Retina (tissue), 1 donor: Measurements from ENCODE around the gene CD83.
A peak's percentile ranks its signal among the peaks of the same experiment; 100 is the strongest.

Experiments used
- DNase-seq: peaks from one replicate; pipeline ENCODE4 v3.0.0-alpha.2; 2016

The CD83 gene

DNA sequence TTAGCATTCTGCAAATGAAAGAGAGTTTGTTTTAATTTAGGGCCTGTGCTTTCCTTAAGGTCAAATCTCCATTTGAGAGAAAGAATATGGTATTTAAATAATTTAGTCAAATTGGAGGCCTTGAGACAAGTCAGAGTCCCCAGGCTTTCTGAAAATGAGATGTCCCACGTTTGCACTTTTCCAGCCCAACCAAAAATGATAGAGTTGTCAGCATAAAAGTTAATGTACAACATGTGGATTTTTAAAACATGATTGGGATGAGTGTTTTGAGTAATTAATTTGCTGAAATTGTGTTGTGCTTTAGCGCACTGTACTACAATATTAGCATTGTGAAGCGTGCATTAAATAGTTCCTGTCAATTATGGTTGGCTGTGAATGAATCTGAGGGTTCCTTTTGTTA is 10.0 kb downstream of the CD83 start:
- no peak for DNase-seq

DNA sequence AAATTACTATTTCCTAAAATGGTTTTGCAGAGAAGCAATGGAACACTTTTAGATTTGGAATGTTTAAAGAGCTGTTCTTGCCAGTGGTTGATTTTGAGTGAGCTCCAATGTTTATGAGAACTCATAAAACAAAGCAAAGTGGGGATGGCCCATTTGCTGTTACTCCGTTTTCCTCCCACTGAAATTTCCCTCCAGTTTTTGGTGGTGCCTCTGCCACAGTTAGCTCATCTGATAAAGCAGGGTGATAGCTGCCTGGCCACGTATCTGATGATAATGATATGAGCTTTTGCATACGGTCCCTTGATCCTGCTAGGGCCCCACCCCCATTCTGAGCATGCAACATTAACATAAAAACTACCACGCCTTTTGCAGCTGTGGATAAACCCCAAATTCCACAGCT is 10.4 kb downstream of the CD83 start:
- DNase-seq: no peak

DNA sequence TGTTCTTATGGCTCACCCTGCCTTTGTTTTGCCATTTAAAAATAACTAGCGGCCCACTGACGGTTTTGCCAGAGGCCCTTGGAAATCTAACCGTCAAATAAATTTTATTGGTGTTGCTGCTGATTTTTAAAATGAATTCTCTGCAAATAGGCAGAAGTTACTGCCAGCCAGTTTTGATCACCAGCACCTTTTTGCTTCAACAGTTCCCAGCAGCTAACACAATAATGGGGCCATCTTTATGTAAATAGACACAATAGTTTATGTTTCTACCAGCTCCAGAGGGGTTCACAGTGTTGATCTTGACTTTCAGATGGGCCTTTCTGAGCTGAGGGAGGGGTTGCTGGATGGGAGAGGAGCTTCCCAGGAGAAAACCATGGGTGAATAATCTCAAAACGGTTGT is 11.2 kb downstream of the CD83 start:
- no peak for DNase-seq

DNA sequence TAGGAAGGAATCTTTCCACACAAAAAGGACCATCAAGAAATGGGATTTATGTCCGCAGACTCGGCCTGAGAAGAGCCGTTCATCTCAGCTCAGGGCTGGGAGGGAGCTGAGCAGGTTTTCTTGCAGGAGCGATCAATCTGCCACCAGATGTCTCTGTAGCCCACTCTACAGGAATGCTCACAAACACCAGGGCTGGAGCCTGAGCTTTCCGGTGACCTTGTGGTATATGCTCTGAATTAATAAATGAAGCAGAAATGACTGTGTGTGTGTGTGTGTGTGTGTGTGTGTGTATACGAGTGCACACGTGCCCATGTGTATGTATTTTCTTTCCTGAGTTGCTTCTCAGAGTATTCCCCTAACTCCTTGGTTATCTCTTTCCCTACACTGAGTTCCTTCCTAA is 12.0 kb downstream of the CD83 start:
- peak; percentile 71 for DNase-seq

DNA sequence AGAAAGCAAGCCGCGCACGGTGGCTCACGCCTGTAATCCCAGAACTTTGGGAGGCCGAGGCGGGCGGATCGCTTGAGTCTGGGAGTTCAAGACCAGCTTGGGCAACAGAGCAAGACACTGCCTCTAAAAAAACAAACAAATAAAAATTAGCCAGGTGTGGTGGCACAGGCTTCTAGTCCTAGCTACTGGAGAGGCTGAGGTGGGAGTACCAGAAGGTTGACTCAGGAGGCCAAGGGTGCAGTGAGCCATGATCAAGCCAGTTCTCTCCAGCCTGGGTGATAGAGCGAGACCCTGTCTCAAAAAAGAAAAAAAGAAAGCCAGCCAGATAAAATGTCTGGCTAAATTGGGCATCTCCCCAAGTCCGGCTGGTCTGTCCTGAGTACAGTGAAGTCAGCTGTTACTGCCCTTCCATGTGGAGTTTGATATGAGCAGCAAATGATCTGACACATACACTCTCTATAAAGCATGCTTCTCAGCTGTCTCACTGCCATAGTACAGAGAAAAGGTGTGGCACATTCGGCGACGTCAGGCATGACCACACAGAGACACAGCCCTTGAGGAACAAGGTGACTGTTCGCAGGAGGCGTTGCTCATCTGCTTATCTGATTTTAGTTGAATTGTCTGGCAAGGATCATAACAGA is 13.0 kb downstream of the CD83 start:
- DNase-seq: no peak

DNA sequence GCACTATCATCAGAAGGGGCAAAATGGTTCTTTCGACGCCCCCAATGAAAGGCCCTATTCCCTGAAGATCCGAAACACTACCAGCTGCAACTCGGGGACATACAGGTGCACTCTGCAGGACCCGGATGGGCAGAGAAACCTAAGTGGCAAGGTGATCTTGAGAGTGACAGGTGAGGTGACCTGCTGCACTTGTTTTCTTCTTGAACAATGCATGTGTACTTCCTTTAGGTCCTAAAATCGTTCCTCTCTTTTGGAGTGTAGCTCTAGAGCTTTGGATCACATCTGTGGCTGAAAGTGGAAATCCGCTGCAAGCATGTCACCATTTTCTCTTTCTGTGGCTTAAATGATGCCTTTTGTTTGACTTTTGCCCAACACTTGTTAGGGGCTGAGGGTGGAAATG is 14.0 kb downstream of the CD83 start:
- DNase-seq: no peak

DNA sequence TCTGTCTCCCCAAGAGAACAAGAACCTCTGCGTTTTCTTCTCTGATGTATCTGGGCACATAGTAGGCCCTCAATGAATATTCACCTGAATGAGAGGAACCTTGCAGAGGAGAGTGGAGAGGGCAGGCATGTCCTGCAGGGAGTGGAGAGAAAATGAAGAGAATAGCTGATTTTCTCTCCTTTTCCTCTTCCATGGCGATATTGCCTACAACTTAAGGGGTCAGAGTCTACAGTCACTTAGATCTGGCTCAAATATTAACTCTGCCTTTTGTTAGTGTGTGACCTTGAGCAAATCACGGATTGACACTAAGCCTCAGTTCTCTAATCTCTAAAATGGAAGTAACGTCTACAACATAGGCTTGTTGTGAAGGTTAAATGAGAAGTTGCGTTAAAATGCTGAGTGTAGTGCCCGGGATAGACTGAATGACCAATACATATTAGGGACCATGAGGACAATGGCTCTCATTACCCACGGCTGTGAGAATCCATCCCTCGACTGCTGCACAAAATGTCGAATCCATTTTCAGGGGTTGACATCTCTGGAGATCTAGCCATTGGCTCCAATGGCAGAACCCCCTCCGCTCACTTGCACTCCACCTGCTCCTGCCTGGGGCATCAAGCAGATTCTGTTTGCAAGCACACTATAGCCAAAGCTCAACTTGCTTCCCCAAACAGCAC is 14.8 kb downstream of the CD83 start:
- no peak for DNase-seq

DNA sequence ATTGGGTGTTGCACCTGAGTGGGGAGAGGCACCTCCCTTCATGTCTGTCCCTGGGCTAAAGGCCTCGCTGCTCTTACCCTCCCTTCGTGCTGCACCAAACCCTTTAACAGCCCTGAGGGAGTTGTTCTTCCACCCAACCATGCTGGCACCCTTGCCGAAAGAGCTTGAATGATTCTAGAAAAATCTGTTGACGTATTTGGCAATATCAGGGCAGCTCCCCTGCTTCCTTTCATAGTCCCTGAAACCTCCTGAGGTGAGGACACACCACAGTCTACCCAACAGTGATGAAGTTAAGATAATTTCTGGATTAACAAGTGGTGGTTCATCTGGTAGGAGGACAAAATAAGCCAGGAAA is 15.3 kb downstream of the CD83 start:
- DNase-seq: no peak

DNA sequence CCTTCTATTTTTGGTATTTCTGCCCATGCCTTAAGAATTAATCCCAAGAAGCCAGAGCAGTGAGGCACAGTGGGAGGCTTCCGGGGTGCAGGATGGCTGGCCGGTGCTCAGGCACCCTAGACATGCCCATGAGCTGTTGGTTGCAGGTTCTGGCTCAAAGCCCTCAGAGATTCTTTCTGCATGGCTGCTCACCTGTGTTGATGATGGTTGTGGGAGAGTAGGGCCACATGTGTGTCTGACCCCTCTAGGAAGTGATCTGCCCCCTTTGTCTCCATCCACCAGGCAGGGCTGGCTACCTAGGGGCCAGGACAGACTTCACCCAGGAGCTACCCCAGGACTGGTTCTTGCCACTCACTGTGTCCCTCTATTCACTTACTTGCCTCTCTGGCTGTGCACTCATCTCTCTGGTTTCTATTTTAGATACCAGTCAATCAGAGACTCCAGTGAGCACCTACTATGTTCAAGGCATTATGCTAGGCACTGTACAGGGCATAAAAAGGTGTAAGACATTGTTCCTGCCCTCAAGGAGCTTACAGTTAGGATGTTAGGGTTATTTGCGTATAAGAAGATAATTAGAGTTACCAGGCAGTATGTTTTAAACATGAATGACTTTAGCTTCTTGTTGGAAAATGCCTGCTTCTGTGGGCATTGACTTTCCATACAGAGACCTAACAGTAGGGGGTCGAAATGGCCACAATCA is 16.8 kb downstream of the CD83 start:
- no peak for DNase-seq

DNA sequence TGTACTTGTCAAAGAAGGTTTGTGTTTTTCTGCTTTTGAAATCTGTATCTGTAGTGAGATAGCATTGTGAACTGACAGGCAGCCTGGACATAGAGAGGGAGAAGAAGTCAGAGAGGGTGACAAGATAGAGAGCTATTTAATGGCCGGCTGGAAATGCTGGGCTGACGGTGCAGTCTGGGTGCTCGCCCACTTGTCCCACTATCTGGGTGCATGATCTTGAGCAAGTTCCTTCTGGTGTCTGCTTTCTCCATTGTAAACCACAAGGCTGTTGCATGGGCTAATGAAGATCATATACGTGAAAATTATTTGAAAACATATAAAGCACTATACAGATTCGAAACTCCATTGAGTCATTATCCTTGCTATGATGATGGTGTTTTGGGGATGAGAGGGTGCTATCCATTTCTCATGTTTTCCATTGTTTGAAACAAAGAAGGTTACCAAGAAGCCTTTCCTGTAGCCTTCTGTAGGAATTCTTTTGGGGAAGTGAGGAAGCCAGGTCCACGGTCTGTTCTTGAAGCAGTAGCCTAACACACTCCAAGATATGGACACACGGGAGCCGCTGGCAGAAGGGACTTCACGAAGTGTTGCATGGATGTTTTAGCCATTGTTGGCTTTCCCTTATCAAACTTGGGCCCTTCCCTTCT is 18.4 kb downstream of the CD83 start:
- DNase-seq: no peak

DNA sequence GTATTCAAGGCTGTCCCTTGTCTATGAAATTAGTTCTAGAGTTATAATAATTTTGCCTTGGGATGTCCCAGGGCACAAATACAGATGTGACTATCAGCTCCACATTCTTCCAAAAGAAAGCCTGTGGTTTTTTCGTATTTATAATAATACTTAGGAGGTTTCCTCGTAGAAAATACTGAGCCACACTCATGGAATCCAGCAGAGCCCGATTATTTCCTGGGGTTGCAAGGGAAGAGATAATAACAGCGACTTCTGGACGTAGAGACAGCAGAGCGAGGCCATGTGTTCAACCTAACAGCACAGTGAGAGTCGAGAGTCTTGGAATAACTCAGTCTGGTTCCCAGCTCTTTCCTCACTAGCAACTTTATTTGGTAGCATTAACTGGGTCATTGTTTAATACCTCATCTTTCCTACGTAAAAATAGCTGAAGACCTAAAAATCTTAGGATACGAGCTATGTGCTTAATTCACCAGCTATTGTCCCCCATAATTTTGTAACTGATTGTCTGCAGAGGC is 21.2 kb downstream of the CD83 start:
- DNase-seq: no peak

DNA sequence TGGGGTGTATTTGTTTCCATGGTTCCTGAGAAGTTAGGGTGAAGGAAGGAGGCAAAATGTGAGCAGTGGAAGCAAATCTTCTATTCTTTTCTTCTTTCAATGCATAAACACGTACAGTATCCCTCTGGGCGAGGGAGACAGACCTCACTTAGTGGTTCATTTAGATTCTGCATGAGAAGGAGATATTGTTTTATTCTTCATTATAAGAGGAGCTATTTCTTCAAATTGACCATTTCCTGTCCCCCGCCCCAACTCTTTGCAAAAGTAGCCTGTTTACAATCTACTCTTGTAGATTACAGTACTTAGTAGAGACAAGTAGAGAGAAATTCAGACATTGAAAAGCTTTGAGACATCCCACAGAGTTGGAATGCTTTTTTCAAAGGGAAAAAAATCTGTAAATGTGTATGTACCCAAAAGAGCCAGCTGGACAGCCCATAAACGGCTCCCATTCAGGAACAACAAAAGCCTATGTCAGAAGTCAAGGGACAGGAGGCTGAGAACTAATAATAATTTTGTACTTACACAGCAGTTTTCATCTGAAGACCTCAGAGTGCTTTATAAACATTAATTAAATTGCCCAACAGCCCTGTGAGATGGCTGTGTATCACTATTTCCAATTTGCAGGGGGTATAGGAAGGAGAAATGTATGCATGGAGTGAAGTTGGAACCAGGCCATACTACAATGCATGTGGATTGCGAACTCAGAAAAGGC is 23.9 kb downstream of the CD83 start:
- DNase-seq: no peak

DNA sequence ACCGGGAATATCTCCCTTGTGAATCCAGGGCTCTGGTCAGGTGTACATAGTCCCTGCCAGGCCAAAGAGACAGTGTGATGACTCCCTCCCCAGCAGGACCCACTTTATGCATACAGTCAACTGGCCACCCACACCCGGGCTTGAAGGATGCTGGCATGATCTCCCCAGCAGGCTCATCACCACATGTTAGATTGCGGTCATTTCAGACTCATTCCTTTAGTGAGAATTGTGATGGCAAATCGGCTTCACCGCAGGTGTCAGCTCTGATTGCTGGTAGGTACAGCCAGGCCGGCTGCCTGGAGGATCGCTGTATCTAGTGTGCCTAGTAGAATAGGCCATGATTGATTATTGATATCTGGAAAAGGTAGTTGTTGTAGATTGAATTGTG is 24.5 kb downstream of the CD83 start:
- no peak for DNase-seq

DNA sequence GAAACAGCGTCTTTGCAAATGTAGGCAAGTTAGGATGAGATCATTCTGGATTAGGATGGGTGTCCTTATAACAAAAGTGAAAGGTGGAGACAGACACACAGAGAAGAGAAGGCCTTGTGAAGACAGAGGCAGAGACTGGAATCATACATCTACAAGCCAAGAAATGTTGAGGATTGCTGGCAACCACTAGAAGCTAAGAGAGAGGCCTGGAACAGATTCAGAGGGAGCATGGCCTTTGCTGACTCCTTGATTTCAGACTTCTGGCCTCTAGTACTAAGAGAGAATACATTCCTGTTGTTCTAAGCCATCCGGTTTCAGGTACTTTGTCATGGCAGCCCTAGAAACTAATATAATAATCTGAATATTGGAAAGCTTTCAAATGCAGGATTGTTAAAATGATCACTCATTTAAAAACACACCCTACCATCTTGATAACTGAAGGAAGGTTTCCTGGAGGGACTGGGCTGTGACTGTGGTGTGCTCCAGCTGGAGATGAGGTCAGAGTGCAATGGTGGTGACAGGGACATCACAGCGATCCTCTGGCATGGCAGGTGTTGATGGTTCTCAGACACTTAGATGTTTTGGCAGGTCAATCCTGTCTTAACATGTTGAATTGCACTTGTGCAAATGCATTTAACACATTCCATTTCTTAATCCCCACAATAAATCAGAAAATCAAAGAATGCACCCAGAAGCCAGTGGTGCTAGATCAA is 25.1 kb downstream of the CD83 start:
- no peak for DNase-seq

DNA sequence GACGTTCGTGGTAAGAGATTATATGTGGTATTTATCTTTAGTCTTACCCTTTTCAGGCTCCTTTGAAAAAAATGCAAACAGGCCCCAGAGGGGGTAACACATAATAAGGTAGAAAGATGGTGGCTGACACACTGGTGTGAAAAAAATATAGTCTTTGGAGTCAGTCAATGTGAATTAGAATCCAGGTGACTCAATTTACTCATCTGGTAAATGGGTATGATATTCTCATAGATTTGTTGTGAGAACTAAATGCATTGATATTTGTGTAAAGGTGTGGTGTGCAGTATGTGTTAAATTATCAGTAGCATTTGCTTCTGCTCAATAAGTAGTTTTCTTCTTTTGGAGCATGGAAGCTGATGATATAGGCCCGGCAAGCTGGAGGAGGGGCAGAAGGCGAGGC is 25.7 kb downstream of the CD83 start:
- no peak for DNase-seq

DNA sequence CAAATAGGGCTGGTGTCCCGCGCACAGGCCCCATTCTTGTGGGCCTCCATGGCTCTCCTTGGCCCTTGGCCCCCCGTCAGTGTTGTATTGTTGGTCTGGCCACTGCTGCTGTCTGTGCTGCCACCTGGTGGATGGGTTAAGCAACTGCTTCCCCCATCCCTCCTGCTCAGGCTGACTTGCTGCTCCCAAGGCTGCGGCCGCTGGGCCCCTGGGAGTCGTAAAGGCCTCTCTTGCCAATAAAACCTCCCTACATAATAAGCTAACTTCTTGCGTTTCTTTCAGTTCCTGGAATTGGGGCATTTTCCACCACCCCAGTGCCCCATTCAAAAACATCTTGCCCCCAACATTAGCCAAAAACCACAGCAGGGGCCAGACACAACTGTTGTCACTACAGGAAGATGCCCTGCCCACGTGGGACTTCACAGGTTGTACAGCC is 27.1 kb downstream of the CD83 start:
- peak; percentile 55 for DNase-seq

DNA sequence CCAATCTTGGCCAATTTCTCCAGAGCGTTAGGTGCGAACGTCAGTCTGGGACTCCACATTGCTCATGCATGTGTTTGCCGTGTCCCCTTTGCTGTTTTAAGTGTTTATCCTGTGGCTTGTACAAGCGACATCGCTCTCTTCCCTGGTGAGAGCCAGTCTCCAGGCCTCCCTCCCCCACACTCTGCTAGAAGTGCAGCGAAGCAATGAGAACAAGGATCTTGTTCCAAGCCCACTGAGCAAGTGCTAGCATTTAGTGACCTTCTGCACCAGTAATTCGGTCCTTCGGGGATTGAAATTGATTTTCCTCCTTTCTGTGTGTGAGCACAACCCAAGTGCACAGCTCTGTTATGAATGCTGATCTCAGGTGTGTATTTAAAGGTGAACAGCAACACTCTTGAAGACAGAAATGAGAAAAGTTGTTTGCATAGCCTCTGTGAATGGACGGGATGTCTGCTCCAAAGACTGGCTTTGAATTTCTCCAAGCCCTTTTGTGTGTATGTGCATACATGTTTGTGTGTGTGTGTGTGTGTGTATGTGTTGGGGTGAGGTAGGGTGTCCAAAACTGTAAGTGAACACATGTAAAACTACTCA is 29.0 kb downstream of the CD83 start:
- peak; percentile 70 for DNase-seq

DNA sequence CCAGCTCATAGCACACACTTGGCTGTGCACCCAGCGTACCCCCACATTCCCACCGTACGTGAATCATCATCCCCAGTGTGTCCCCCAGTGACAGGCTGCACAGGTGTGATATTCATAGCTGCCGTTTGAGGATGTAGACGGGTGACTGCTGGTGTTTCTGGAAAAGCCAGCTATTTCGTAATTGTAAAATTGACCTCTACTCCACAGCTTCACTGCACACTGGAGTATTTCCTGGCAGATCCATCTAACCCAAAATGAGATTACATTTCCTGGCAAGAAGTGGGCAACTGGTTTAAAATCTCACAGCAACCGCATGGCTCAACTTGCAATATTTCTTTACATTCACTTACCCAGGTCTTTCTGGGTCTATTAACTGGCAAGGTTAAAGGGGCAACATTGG is 30.3 kb downstream of the CD83 start:
- DNase-seq: no peak

DNA sequence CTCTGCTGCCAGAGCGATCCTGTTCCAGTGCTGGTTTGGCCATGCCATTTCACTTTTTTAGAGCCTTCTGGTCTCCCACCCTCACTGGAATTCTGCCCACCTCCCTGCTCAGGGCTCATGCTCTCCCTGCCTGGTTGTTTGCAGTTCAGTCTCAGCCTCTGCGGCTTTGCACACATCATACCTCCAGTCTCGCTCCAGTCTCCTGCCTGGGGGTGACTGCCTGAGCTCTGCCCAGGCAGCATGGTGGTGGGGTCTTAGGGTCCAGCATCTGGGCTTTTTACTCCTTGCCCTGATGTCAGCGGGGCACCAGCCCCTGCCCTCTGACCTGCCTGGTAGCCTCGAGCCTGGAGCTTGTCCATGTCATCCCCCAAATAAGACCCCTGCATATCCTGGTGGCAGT is 30.9 kb downstream of the CD83 start:
- no peak for DNase-seq

DNA sequence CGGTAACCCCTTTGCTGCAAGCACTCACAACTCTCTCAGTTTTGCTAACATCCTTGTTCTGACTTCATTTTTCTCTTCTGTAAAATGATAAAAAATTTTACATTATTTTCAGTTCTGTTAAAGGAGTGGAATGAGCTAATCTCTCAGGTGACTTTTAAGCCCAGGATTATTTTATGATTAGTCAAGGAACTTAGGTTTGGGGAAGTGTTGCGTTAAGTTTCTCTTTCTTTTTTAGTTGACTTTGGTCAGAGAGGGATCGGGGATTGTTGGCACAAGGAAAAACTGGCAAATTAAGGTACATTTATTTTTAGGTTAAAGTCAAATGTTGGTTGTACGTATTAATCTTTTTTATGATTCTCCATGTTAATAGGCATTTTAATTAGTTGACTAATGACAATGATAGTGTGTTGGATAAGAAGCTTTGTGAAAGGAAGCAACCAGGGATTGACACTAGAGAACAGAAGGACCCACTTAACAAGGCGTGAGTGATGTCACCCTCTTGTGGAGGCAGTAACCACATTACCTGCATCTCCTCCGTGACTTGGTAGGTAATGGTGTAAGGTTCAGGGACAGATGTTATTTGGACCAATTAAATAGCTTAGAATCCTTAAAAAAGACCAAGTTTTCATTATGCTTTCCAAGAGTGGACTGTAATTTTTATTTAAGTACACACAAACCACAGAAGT is 31.6 kb downstream of the CD83 start:
- no peak for DNase-seq

DNA sequence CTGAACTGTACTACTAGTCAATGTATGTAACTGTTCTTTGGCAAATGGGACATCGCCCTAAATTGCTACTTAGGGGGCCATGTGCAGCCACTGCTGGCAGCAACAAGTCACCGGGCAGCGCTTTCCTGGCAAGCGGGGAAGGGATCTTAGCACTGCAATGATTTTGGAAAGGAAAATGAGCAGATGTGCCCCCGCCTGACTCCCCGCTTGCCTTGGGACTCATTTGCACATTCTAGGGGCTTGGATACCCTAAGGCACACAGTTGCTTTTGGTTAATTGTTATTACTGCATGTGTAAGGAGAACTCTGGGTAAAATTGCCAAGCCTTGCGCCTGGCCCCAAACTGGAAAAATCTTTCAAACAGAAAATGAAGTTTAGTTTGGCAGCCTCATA is 32.2 kb downstream of the CD83 start:
- no peak for DNase-seq
